IMR-90 (cell line): Measurements from ENCODE around the gene ZBTB7B.
A peak's percentile ranks its signal among the peaks of the same experiment; 100 is the strongest.

Source experiments
- BHLHE40 ChIP-seq: fragments of 150-350 bp; IDR thresholded peaks from 2 replicates; pipeline ENCODE4 v1.6.1; 2016; ENCODE audit warnings: mild to moderate bottlenecking, low read depth, low read length
- CHD1 ChIP-seq: IDR thresholded peaks from 2 replicates; pipeline ENCODE4 v1.6.1; 2012; ENCODE audit warnings: low read depth, low read length, improper control_type of control experiment
- CTCF ChIP-seq: conservative IDR thresholded peaks from 2 replicates; pipeline ENCODE4 v1.5.1; 2012; ENCODE audit warnings: mild to moderate bottlenecking, low read depth, low read length, improper control_type of control experiment
- ELK1 ChIP-seq: fragments of 150-350 bp; IDR thresholded peaks from 2 replicates; pipeline ENCODE4 v1.6.1; 2016; ENCODE audit warnings: low read depth, mild to moderate bottlenecking, low read length, moderate library complexity, borderline replicate concordance
- FOS ChIP-seq: fragments of 150-350 bp; IDR thresholded peaks from 2 replicates; pipeline ENCODE4 v1.6.1; 2016; ENCODE audit warnings: low read depth, low read length
- MAFK ChIP-seq: IDR thresholded peaks from 2 replicates; pipeline ENCODE4 v1.6.1; 2012; ENCODE audit warnings: low read depth, low read length, improper control_type of control experiment
- MAZ ChIP-seq: IDR thresholded peaks from 2 replicates; pipeline ENCODE4 v1.6.1; 2012; ENCODE audit warnings: low read depth, mild to moderate bottlenecking, low read length, improper control_type of control experiment, moderate library complexity, borderline replicate concordance
- MXI1 ChIP-seq: IDR thresholded peaks from 2 replicates; pipeline ENCODE4 v1.6.1; 2012; ENCODE audit warnings: low read depth, mild to moderate bottlenecking, low read length, moderate library complexity, borderline replicate concordance
- POLR2A ChIP-seq: IDR thresholded peaks from 2 replicates; pipeline ENCODE4 v1.6.1; 2012; ENCODE audit warnings: mild to moderate bottlenecking, low read depth, low read length
- RAD21 ChIP-seq: IDR thresholded peaks from 2 replicates; pipeline ENCODE4 v1.6.1; 2012; ENCODE audit warnings: low read length, improper control_type of control experiment
- RCOR1 ChIP-seq: IDR thresholded peaks from 2 replicates; pipeline ENCODE4 v1.6.1; 2012; ENCODE audit warnings: mild to moderate bottlenecking, low read length, improper control_type of control experiment; ENCODE audit not compliant: insufficient replicate concordance
- SMC3 ChIP-seq: fragments of 150-350 bp; IDR thresholded peaks from 2 replicates; pipeline ENCODE4 v1.6.1; 2016; ENCODE audit warnings: low read depth, mild to moderate bottlenecking, antibody characterized with exemption, low read length, moderate library complexity
- USF2 ChIP-seq: fragments of 150-350 bp; IDR thresholded peaks from 2 replicates; pipeline ENCODE4 v1.6.1; 2017; ENCODE audit warnings: mild to moderate bottlenecking, antibody characterized with exemption, low read length, low read depth

- TF ChIP-seq CTCF = no peak
- TF ChIP-seq POLR2A = no peak
- no peak for TF ChIP-seq SMC3
- TF ChIP-seq MAFK = no peak
- no peak for TF ChIP-seq CHD1
- TF ChIP-seq RAD21 = no peak; the same call in 1 of the 2 replicates
- peak; percentile 80 for TF ChIP-seq MXI1
- peak; percentile 13; the same call in 1 of the 2 replicates for TF ChIP-seq MAZ
- peak; percentile 74; the same call in 1 of the 2 replicates for TF ChIP-seq FOS
- TF ChIP-seq ELK1 = no peak
- TF ChIP-seq USF2 = peak; percentile 94
- no peak for TF ChIP-seq BHLHE40
- TF ChIP-seq RCOR1 = no peak
Measured at GRCh38 chr1:154982897-154983648, 19.5 kb upstream of the ZBTB7B start, which contains the start of gene FLAD1.
